ENCODE data around the gene VPS9D1.

Gene VPS9D1

DNA sequence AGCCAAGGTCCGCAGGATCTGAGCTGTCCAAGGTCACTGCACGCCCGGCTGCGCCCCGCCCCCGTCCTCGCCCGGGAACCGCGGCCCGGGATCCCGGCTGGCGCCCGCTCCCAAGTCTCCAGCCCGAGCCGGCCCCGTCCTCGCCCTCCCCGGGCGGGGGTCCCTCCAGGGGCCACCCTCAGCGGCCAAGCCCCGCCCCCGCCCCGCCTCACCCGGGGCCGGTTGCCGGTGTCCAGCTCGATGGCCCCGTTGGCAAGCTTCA lies 216 bp downstream of the VPS9D1 start:
- H3K27ac ChIP-seq, result peak overlapping the region; percentile 98 to 99
- H3K27me3 ChIP-seq, result peaks cover 0 to 2% of the 10 kb centered on the region in 2 donors
- H3K4me3 ChIP-seq, result peak overlapping the region; percentile 89 to 99
- TF ChIP-seq, protein P1, sequence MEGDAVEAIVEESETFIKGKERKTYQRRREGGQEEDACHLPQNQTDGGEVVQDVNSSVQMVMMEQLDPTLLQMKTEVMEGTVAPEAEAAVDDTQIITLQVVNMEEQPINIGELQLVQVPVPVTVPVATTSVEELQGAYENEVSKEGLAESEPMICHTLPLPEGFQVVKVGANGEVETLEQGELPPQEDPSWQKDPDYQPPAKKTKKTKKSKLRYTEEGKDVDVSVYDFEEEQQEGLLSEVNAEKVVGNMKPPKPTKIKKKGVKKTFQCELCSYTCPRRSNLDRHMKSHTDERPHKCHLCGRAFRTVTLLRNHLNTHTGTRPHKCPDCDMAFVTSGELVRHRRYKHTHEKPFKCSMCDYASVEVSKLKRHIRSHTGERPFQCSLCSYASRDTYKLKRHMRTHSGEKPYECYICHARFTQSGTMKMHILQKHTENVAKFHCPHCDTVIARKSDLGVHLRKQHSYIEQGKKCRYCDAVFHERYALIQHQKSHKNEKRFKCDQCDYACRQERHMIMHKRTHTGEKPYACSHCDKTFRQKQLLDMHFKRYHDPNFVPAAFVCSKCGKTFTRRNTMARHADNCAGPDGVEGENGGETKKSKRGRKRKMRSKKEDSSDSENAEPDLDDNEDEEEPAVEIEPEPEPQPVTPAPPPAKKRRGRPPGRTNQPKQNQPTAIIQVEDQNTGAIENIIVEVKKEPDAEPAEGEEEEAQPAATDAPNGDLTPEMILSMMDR (IDR thresholded peaks at IDR 0.05), result no peak
- peaks cover 10 to 37% (median 22%) of the 10 kb centered on the region in 3 donors for H3K36me3 ChIP-seq
- peaks cover 9 to 35% (median 30%) of the 10 kb centered on the region in 4 donors for H3K4me1 ChIP-seq
- intact Hi-C loops (cut with DNase I; ENCODE audit: low total_unique reads), result no loop called here
- H3K9me3 ChIP-seq, result no peaks in the 10 kb centered on the region
- DNase-seq, result no peak

DNA sequence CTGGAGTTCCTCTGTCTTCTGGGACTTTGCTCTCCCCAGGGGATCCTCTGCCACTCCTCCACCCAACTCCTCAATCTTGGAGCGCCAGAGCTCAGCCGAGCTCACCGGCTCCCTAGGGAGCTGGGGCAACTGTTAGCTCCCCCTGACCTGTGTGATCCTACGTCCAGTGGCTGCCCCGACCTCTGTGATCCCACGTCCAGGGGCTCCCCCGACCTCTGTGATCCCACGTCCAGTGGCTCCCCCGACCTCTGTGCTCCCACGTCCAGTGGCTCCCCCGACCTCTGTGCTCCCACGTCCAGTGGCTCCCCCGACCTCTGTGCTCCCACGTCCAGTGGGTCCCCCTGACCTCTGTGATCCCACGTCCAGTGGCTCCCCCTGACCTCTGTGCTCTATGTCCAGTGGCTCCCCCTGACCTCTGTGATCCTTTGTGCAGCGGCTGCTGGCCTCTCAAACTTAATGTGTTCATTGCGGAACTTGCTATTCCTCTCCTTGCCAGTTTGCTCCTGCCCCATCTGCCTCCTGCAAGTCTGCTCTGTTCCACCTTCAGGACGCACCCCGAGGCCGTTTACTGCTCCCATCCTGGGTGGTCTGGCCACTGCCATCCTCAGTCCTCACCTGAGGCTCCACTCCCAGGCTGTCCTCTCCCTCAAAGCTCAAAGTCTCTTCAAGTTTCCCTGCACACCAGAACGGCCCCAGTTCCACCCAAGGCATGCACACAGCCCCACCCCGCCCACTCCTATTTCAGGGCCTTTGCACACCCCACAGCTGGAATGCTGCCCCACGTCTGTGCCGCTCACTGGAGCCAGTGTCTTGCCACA lies 2.8 kb downstream of the VPS9D1 start:
- peaks cover 0 to 4% of the 10 kb centered on the region in 2 donors for H3K27me3 ChIP-seq
- H3K4me1 ChIP-seq, result peaks cover 7 to 20% (median 17%) of the 10 kb centered on the region in 4 donors
- H3K36me3 ChIP-seq, result peaks cover 0 to 11% (median 0%) of the 10 kb centered on the region in 3 donors
- no peak overlapping the region for H3K4me3 ChIP-seq
- no peaks in the 10 kb centered on the region for H3K9me3 ChIP-seq
- DNase-seq, result no peak
- TF ChIP-seq, protein P1 (IDR thresholded peaks at IDR 0.05), result no peak
- intact Hi-C loops (cut with DNase I; ENCODE audit: low total_unique reads), result no loop called here
- H3K27ac ChIP-seq, result no peak overlapping the region

DNA sequence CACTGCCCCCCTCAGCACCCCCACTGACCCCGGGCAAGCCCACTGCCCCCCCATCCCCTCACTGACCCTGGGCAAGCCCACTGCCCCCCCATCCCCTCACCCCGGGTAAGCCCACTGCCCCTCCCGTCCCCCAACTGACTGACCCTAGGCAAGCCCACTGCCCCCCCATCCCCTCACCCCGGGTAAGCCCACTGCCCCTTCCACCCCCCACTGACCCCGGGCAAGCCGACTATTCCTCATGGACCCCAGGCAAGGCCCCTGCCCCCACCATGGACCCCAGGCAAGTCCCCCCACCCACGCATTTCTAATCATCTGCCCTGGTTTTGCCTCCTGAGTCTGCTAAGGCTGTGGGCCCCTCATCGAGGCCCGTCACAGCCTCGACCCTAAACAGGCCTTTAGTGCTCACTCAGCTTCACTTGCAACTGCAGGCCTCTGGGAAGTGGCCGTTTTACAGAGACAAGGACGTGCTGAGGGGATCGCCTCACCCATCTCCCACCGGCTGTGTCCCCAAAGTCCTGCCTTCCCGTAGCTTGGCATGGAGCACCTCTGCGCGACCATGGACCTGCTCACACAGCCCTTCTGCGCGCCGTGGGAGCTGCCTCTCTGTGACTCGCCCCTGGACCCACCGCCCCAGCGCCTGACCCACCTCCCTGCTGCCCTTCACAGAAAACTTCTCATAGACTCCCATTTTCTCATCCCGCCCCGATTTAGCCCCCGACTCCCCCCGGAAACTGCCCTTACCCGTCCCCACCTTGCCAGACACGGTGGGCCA lies 3.6 kb downstream of the VPS9D1 start:
- TF ChIP-seq, protein P1 (IDR thresholded peaks at IDR 0.05), result no peak
- Histone ChIP-seq H3K9me3 (no peaks in the 10 kb centered on the region), H3K27me3 (peaks cover 0 to 12% of the 10 kb centered on the region in 2 donors), H3K27ac (no peak overlapping the region), H3K4me3 (no peak overlapping the region), H3K36me3 (peaks cover 0 to 7% (median 0%) of the 10 kb centered on the region in 3 donors), H3K4me1 (peaks cover 0 to 16% (median 11%) of the 10 kb centered on the region in 4 donors)
- no peak for DNase-seq
- intact Hi-C loops (cut with DNase I; ENCODE audit: low total_unique reads), result no loop called here

DNA sequence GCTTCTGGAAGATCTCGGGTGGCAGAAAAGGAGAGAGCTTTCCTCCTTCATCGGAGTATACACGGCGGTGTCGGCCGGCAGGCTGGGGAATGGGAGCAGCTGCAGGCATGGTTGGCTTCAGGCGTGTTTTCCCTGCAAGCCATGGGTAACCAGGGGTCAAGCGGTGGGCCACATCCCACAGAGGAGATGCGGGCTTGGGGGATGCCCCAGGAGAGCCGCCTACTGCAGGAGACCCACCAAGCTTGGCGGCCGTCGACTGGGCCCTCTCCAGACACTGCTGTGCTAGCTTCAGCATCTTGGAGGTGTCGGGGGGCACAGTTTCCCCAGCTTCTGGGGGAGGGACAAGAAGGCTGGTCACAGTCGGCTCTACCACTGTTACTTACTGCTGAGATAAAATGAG lies 4.2 kb downstream of the VPS9D1 start:
- Histone ChIP-seq H3K9me3 (no peaks in the 10 kb centered on the region), H3K4me3 (no peak overlapping the region), H3K27me3 (peaks cover 0 to 17% of the 10 kb centered on the region in 2 donors), H3K27ac (no peak overlapping the region), H3K4me1 (peaks cover 0 to 20% (median 13%) of the 10 kb centered on the region in 4 donors), H3K36me3 (peaks cover 0 to 7% (median 0%) of the 10 kb centered on the region in 3 donors)
- intact Hi-C loops (cut with DNase I; ENCODE audit: low total_unique reads), result no loop called here
- TF ChIP-seq, protein P1 (IDR thresholded peaks at IDR 0.05), result no peak
- no peak for DNase-seq

DNA sequence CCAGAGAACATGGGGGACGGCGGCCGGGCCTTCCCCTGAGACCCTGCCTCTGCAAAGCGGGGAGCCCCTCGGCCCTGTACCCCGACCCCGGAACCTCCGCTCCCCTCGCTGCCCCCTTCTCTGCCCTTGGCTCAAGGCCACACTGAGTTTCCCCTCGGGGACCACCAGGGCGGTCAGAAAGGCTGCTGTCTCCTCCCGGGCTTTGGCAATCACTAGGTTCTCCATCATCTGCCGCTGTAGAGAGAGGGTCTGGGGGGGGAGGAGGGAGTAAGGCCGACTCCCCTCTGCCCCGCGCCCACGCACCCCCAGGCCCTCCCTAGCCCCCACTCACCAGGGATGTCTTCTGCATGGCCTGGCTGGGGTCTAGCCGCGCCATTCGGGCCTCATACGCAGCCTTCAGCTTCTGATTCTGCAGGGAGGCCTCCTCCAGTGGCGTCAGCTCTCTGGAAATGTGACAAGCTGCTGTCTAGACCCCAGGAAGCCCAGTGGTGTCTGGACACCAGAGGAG lies 8.4 kb downstream of the VPS9D1 start:
- peaks cover 0 to 13% (median 6%) of the 10 kb centered on the region in 4 donors for H3K4me1 ChIP-seq
- intact Hi-C loops (cut with DNase I; ENCODE audit: low total_unique reads), result no loop called here
- peaks cover 0 to 15% of the 10 kb centered on the region in 2 donors for H3K27me3 ChIP-seq
- H3K9me3 ChIP-seq, result no peaks in the 10 kb centered on the region
- H3K27ac ChIP-seq, result no peak overlapping the region
- H3K36me3 ChIP-seq, result peaks cover 0 to 7% (median 0%) of the 10 kb centered on the region in 3 donors
- H3K4me3 ChIP-seq, result no peak overlapping the region
- no peak for DNase-seq
- TF ChIP-seq, protein P1 (IDR thresholded peaks at IDR 0.05), result no peak

Data from tibial artery (tissue), 4 donors.